Heart right ventricle (tissue), 16 donors: Measurements from ENCODE around the gene TDRD6. TPM values are rescaled to one million over a fixed set of nuclear protein-coding genes. Genes with fewer than 3 reads are reported as not detected.

ENCODE experiments used
- ATAC-seq, 8 donors: fragments of 200-7000 bp; cut with Tn5 transposase; one replicate each; pipeline ENCODE4 v1.9.1; 2020; ENCODE audit warnings: mild to moderate bottlenecking in 8 of 8, moderate library complexity in 8 of 8, moderate number of reproducible peaks in 1 of 8
- DNase-seq, 2 donors: peaks; one replicate each; pipeline ENCODE4 v3.0.0-alpha.2; 2020
- H3K27ac ChIP-seq, 10 donors: fragments of 200-600 bp; sonication (generic) in 2 of 10; one replicate each; pipeline versions ENCODE4 v1.5.0 to v1.8.0; 2020 to 2022; ENCODE audit warnings: mild to moderate bottlenecking in 3 of 10
- H3K27me3 ChIP-seq, 7 donors: fragments of 200-600 bp; one replicate each; pipeline ENCODE4 v1.8.0; 2021 to 2022; ENCODE audit warnings: mild to moderate bottlenecking in 2 of 7
- H3K36me3 ChIP-seq, 9 donors: fragments of 200-600 bp; sonication (generic) in 1 of 9; one replicate each; pipeline versions ENCODE4 v1.5.0 to v1.8.0; 2020 to 2022; ENCODE audit warnings: mild to moderate bottlenecking in 2 of 9
- H3K4me1 ChIP-seq, 9 donors: fragments of 200-600 bp; sonication (generic) in 1 of 9; one replicate each; pipeline versions ENCODE4 v1.5.0 to v1.8.0; 2020 to 2022; ENCODE audit warnings: mild to moderate bottlenecking in 4 of 9
- H3K4me3 ChIP-seq, 10 donors: fragments of 200-600 bp; sonication (generic) in 2 of 10; one replicate each; pipeline versions ENCODE4 v1.5.0 to v1.8.0; 2020 to 2022; ENCODE audit warnings: mild to moderate bottlenecking in 7 of 10, moderate library complexity in 2 of 10
- H3K9me3 ChIP-seq, 11 donors: fragments of 200-600 bp in 10 of 11; sonication (generic) in 2 of 11; one replicate each; pipeline versions ENCODE4 v1.5.0 to v1.8.0; 2013 to 2022; ENCODE audit warnings: mild to moderate bottlenecking in 2 of 11, control low read depth in 1 of 11, moderate library complexity in 1 of 11
- WGBS, 2 donors: extraction: QIAGEN DNeasy Blood & Tissue Kit; methylation state at CpG; one replicate each; pipeline ENCODE4 v1.1.7; 2013; ENCODE audit warnings: inconsistent platforms in 1 of 2; 5-methylcytosine and 5-hydroxymethylcytosine counted together
- intact Hi-C, 10 donors: fragments of 100-400 bp; cut with DNase I; formaldehyde crosslinking; loops; one replicate each; pipeline versions ENCODE4 v1.11.1 to v1.14.2; 2022
- long read RNA-seq, 3 donors: library from polyadenylated mRNA; unstranded; transcript quantifications; one replicate each; pipeline ENCODE4 v2.0.0, GENCODE V29; 2020 to 2021
- polyA plus RNA-seq, 2 donors: library from polyadenylated mRNA; stranded (reverse); fragments of 200-250 nt; gene quantifications; one replicate each; pipeline ENCODE4 v1.2.3, GENCODE V29; 2013
- total RNA-seq, 10 donors: library from RNA; stranded (reverse); fragmentation: NEBNext Ultra II Directional in 3 of 10; extraction: Animal tissue kit (Norgen Biotek cat#: 25700) in 3 of 10; gene quantifications; one replicate each; pipeline versions ENCODE4 v1.2.1 to v1.2.4, GENCODE V29; 2021 to 2023
- TF ChIP-seq, protein P1 (sequence below), 9 donors: fragments of 200-600 bp; sonication (generic) in 2 of 9; IDR thresholded peaks; one replicate each; pipeline versions ENCODE4 v1.5.0 to v1.8.0; 2021 to 2022; ENCODE audit warnings: antibody characterized with exemption in 9 of 9, mild to moderate bottlenecking in 5 of 9, moderate library complexity in 1 of 9
- donor health status: Arrhythmogenic right ventricular cardiomyopathy.
- donor health status: ischemic (EF 13 %, LVEDD 7.1; RV severe dilation, severe dysfunction).
- donor health status: healthy with polysubstance abuse.
- donor health status: DM: no; HTN: yes; CAD: no.
- donor health status: DM: no; HTN: no; CAD: no.
- donor health status: ischemic (EF 25% LVEDD 6.9; RV normal size, moderate dysfunction).
- donor health status: ischemic (EF 25% LVEDD 5.7; RV mildly dilated, moderate dysfunction).
- donor health status: healthy.
- donor health status: DM: yes; HTN: yes; CAD: no.
- donor health status: Ischemic cardiomyopathy.
- donor health status: ischemic (EF 35%, LVEDD 5.7; RV mildly dilated, moderate dysfunction).
- donor health status: nonischemic (EF 11% LVEDD 7.7; RV severe dilation, severe dysfunction).
- donor health status: DM: yes; HTN: yes; CAD: no.
- donor health status: PGD.
- donor health status: ischemic (EF 29% LVEDD 5.4; RV normal size, mild dysfunction).
- donor health status: nonischemic (EF 23%, LVEDD 6.1; RV moderate dilation, normal function).

The TDRD6 gene, protein sequence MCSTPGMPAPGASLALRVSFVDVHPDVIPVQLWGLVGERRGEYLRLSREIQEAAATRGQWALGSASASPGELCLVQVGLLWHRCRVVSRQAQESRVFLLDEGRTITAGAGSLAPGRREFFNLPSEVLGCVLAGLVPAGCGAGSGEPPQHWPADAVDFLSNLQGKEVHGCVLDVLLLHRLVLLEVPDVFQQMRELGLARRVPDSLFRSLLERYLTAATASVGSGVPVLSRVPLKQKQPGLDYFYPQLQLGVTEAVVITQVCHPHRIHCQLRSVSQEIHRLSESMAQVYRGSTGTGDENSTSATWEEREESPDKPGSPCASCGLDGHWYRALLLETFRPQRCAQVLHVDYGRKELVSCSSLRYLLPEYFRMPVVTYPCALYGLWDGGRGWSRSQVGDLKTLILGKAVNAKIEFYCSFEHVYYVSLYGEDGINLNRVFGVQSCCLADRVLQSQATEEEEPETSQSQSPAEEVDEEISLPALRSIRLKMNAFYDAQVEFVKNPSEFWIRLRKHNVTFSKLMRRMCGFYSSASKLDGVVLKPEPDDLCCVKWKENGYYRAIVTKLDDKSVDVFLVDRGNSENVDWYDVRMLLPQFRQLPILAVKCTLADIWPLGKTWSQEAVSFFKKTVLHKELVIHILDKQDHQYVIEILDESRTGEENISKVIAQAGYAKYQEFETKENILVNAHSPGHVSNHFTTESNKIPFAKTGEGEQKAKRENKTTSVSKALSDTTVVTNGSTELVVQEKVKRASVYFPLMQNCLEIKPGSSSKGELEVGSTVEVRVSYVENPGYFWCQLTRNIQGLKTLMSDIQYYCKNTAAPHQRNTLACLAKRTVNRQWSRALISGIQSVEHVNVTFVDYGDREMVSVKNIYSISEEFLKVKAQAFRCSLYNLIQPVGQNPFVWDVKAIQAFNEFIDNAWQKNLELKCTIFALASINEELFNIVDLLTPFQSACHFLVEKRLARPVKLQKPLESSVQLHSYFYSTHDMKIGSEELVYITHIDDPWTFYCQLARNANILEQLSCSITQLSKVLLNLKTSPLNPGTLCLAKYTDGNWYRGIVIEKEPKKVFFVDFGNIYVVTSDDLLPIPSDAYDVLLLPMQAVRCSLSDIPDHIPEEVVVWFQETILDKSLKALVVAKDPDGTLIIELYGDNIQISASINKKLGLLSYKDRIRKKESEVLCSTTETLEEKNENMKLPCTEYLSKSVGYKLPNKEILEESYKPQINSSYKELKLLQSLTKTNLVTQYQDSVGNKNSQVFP (N-terminal part only)
- total RNA-seq (1 to 10 TPM in 1 of 10 donors, under 1 TPM in 9; 0.20 to 1.3 (median 0.54) TPM), polyA plus RNA-seq (1 to 10 TPM in 1 of 2 donors, under 1 TPM in 1; 0.10 to 1.4 TPM)
- long read RNA-seq, donor 1, result 0 reads
- long read RNA-seq, donor 2, result 0 reads
- long read RNA-seq, donor 3, partial matches to known transcripts, result 0 of 1 reads
- long read RNA-seq, donor 3, other reads (novel, unspliced or antisense), result 1 of 1 reads

DNA sequence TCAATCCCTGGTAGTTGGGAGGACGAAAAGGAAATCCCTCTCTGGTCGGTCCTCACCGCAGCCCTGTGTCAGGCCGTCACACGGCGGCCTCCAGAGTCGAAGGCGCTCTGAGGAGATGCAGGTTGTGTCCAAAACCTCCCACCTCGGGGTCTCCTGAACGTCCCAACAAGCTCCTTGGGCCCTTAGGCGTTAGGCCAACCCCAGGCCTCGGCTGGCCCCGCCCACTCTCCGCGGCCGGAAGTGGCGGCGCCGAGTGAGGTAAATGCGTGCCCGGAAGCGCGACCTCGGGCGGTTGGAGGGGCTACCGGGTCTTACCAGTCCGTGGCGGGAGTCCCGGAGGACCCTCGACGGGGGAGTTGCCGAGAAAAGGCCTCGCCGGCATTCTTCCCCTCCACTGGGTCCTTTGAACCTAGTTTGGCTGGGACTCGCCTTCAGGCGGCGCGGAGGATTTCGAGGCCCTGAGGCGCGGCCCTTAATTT, at the start of gene TDRD6:
Gene TDRD6, plus strand, starts transcription at position 267 of the 479 bp plus-strand sequence. CDS start 244 bp downstream, outside the sequence.
- ATAC-seq (peak in 1 of 8 donors; percentile 41), DNase-seq (no peak)
- Histone ChIP-seq H3K36me3 (peaks cover 0 to 2% (median 0%) of the 10 kb centered on the region in 9 donors), H3K4me1 (no peaks in the 10 kb centered on the region), H3K4me3 (no peak within 1 kb of the TSS), H3K9me3 (peaks cover 0 to 9% (median 0%) of the 10 kb centered on the region in 11 donors), H3K27me3 (no peaks in the 10 kb centered on the region), H3K27ac (no peak within 1 kb of the TSS)
- WGBS, 2 donors, result 84 to 95% methylated on average over 41 of the region's 41 CpGs
- intact Hi-C loops, result loop anchor here in 1 of 10 donors (10.0 kb wide), 1 partner anchor 57 kb away; the partner anchor contains the start of gene ANKRD66
- TF ChIP-seq, protein P1, sequence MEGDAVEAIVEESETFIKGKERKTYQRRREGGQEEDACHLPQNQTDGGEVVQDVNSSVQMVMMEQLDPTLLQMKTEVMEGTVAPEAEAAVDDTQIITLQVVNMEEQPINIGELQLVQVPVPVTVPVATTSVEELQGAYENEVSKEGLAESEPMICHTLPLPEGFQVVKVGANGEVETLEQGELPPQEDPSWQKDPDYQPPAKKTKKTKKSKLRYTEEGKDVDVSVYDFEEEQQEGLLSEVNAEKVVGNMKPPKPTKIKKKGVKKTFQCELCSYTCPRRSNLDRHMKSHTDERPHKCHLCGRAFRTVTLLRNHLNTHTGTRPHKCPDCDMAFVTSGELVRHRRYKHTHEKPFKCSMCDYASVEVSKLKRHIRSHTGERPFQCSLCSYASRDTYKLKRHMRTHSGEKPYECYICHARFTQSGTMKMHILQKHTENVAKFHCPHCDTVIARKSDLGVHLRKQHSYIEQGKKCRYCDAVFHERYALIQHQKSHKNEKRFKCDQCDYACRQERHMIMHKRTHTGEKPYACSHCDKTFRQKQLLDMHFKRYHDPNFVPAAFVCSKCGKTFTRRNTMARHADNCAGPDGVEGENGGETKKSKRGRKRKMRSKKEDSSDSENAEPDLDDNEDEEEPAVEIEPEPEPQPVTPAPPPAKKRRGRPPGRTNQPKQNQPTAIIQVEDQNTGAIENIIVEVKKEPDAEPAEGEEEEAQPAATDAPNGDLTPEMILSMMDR (IDR thresholded peaks at IDR 0.05), result no peak

DNA sequence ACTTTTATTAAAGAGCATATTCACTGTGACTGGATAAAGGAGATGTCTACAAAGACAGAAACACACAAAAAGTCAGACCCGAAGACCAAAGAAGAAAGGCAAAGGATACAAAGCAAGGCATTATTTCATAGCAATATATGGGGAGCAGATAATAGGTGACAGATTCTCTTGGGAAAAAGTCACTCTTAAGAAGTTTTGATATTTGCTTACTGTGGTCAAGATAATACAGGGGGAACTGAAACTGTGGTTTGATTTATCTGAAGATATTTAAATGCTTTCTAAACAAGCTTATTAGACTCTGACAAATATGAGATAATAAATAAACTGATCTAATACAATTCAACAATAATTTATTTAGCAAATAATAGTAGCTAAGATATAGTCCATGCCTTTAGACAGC, 49.8 kb upstream of the TDRD6 start:
- H3K4me3 ChIP-seq, result no peak overlapping the region
- WGBS, 2 donors, result 89 to 97% methylated on average over 1 of the region's 1 CpG
- intact Hi-C loops, result loop anchor here in 2 of 10 donors (10.0 kb wide), 3 partner anchors 413 to 543 kb away; no protein-coding TSS in a partner anchor
- H3K9me3 ChIP-seq, result no peaks in the 10 kb centered on the region
- H3K36me3 ChIP-seq, result peaks cover 0 to 5% (median 0%) of the 10 kb centered on the region in 9 donors
- peaks cover 0 to 6% (median 0%) of the 10 kb centered on the region in 9 donors for H3K4me1 ChIP-seq
- TF ChIP-seq, protein P1 (IDR thresholded peaks at IDR 0.05), result no peak
- no peak overlapping the region for H3K27ac ChIP-seq
- DNase-seq (no peak), ATAC-seq (no peak)
- H3K27me3 ChIP-seq, result no peaks in the 10 kb centered on the region

DNA sequence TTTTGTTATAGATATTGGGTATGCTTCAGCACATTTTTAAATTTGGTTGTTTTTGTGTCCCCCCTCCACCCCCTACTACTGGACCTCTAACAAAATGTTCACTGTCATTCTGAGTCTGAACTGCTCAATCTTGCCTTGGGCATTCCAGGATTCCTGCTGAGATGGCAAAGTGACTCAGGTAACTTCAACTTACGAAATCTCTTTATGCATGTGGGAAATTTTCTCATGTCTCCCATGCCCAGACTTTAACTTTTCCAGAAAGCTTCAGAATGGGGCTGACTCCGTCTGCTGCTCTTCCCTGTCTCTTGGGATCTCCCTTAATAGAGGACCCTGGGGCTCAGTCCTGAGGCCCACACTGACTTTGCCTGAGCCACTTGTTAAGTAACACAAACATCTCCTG, 49.0 kb upstream of the TDRD6 start:
- Histone ChIP-seq H3K9me3 (no peaks in the 10 kb centered on the region), H3K4me3 (no peak overlapping the region), H3K4me1 (peaks cover 0 to 6% (median 0%) of the 10 kb centered on the region in 9 donors), H3K27me3 (no peaks in the 10 kb centered on the region), H3K27ac (no peak overlapping the region), H3K36me3 (peaks cover 0 to 5% (median 0%) of the 10 kb centered on the region in 9 donors)
- TF ChIP-seq, protein P1 (IDR thresholded peaks at IDR 0.05), result no peak
- no peak for DNase-seq
- intact Hi-C loops, result loop anchor here in 2 of 10 donors (10.0 kb wide), 3 partner anchors 414 to 544 kb away; no protein-coding TSS in a partner anchor
- WGBS, 2 donors, result 83 to 84% methylated on average over 2 of the region's 2 CpGs
- no peak for ATAC-seq
